Islet of Langerhans (tissue), 1 donor: ENCODE data around the gene ARF1.

Experiments
- FAIRE-seq: peaks from one replicate; lab custom pipeline; 2011; peaks lifted over from hg19 to GRCh38; lab: Jason Lieb, UNC

Gene ARF1

GRCh38 chr1:228071839-228072657 is 10.5 kb upstream of the ARF1 start:
- no peak for FAIRE-seq

GRCh38 chr1:228072658-228073043 is 9.9 kb upstream of the ARF1 start:
- FAIRE-seq: no peak

- FAIRE-seq: no peak
These were observed 9.2 kb upstream of the ARF1 start for GRCh38 chr1:228073061-228073856.

- FAIRE-seq: no peak
These were observed 8.5 kb upstream of the ARF1 start for GRCh38 chr1:228073857-228074545.

GRCh38 chr1:228074954-228075730 is 7.4 kb upstream of the ARF1 start:
- no peak for FAIRE-seq

- no peak for FAIRE-seq
These were observed 6.7 kb upstream of the ARF1 start for GRCh38 chr1:228075801-228076271.

GRCh38 chr1:228076796-228077430 is 5.6 kb upstream of the ARF1 start:
- FAIRE-seq: no peak

- no peak for FAIRE-seq
These were observed 4.8 kb upstream of the ARF1 start for GRCh38 chr1:228077565-228078330.

GRCh38 chr1:228079013-228079412 is 3.5 kb upstream of the ARF1 start:
- FAIRE-seq: no peak

GRCh38 chr1:228079601-228080263 is 2.8 kb upstream of the ARF1 start:
- no peak for FAIRE-seq

- FAIRE-seq: no peak
These were observed 1.4 kb upstream of the ARF1 start for GRCh38 chr1:228081144-228081543.

- no peak for FAIRE-seq
These were observed 812 bp upstream of the ARF1 start for GRCh38 chr1:228081578-228082213.

GRCh38 chr1:228082918-228083870 is 686 bp downstream of the ARF1 start:
- FAIRE-seq: no peak

- FAIRE-seq: no peak
These were observed 1.4 kb downstream of the ARF1 start for GRCh38 chr1:228083871-228084278.

- FAIRE-seq: no peak
These were observed 1.8 kb downstream of the ARF1 start for GRCh38 chr1:228084325-228084724.

- no peak for FAIRE-seq
These were observed 2.3 kb downstream of the ARF1 start for GRCh38 chr1:228084797-228085196.

- FAIRE-seq: no peak
These were observed 2.9 kb downstream of the ARF1 start for GRCh38 chr1:228085287-228085951.

GRCh38 chr1:228087771-228088251 is 5.3 kb downstream of the ARF1 start:
- no peak for FAIRE-seq
